Measurements from ENCODE around the gene GPX5. TPM values are rescaled to one million over a fixed set of nuclear protein-coding genes. Genes with fewer than 3 reads are reported as not detected.
A peak's percentile ranks its signal among the peaks of the same experiment; 100 is the strongest.

Gene GPX5
- total RNA-seq, 2 donors from 2014 or later, result not detected

DNA sequence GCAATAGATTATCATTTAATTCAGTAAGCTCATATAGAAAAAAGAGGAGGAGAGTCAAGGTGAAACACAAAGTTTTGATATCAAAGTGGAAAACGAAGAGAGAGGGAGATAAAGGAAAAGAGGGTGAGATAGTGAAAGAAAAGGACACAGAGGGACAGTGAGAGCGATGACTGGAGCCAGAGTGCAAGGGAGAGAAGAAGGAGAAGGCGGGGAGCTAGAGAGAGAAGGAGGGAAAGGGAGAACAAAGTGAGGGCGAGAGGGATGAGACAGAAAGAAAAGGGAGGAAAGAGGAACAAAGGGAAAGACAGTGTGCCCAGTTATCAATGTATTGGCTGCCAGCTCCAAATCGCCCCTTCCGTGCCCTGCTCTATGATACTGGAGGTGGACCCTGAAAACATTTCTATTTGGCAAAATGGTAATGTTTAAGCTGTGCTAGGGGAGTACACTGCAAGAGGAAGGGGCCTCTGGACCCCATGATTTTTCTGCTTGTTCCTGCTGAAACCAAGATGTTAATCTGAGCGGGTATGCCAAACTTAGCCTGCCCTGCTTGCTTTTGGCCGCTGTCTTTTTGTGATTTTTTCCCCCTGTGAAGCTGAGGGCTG, 27.8 kb downstream of the GPX5 start:
- no peak for ATAC-seq (replicated peaks in 1 of 2)
- no peaks in the 10 kb centered on the region for H3K36me3 Mint-ChIP-seq (ENCODE audit: insufficient read depth in 2 of 2)
- H3K27me3 Mint-ChIP-seq (ENCODE audit: low read depth), result peaks cover 53% of the 10 kb centered on the region
- DNase-seq, result no peak
- no peaks in the 10 kb centered on the region for H3K9me3 Mint-ChIP-seq
- H3K4me1 Mint-ChIP-seq (ENCODE audit: low read depth), result peaks cover 7% of the 10 kb centered on the region
- peak overlapping the region; percentile 1 to 57 for H3K4me3 Mint-ChIP-seq
- H3K27ac Mint-ChIP-seq, result no peak overlapping the region

DNA sequence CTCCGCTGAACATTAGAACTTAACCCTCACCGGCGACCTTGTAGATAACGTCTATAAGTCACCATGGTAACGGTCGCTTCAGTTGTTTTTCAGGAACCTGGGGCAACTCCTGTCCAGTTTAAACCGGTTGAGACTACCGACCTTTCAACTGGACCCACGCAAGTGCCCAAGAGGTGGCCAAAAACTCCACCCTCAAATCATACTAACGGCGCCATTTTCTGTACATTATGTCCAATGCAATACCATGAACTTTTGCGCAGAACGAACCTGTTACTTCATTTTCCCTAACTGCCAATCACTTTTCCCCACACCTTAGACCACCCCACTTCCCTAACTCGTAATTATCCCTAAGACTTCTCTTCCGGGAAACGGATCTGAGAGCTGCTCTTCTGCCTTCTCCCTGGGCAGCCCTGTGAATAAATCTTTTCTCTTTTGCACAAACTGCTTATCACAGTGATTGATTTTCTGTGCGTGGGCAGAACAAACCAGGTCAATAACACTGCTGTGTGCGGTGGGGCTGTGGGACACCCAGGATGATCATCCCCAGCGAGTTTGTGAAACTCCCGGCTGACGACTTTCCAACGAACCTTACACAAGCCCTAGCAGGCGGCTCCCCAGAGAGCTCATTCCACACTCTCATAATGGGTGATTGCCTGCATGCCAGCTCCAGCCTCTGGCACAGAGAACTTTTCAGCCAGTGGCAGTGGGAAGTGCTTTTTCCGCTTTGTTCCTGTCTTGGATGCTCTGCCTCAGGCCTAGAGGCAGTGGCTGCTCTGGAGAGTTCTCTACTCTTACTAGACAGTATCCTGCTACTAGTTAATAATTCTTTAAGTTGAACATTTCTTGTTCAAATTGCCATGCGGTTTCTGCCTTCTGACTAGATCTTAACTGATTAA, 28.6 kb downstream of the GPX5 start:
- ATAC-seq (replicated peaks in 1 of 2), result no peak
- H3K4me1 Mint-ChIP-seq (ENCODE audit: low read depth), result peaks cover 7% of the 10 kb centered on the region
- H3K27ac Mint-ChIP-seq, result no peak overlapping the region
- no peak for DNase-seq
- H3K4me3 Mint-ChIP-seq, result peak overlapping the region; percentile 1 to 57
- H3K27me3 Mint-ChIP-seq (ENCODE audit: low read depth), result peaks cover 55% of the 10 kb centered on the region
- H3K36me3 Mint-ChIP-seq (ENCODE audit: insufficient read depth in 2 of 2), result no peaks in the 10 kb centered on the region
- no peaks in the 10 kb centered on the region for H3K9me3 Mint-ChIP-seq

DNA sequence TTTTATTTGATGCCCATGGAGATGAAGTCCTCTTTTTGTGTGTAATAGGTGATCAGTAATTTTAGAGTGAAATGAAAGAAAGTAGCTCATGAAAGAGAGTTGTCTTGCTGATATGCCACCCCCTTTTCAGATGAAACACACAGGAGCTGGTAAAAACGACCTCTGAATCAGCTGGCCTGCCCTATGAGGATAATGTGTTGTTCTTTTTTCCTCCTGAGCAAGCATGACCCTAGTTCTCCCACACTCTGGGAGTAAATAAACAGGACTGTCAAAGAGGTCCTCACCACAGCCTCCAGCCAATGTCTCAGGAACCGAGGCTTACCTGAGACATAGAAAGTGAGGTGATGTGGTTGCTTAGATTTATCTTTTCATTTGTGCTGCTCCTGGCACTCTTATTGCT, 29.5 kb downstream of the GPX5 start:
- Mint-ChIP-seq H3K36me3 (ENCODE audit: insufficient read depth in 2 of 2) (no peaks in the 10 kb centered on the region), H3K4me1 (ENCODE audit: low read depth) (peaks cover 7% of the 10 kb centered on the region), H3K27me3 (ENCODE audit: low read depth) (peaks cover 59% of the 10 kb centered on the region)

DNA sequence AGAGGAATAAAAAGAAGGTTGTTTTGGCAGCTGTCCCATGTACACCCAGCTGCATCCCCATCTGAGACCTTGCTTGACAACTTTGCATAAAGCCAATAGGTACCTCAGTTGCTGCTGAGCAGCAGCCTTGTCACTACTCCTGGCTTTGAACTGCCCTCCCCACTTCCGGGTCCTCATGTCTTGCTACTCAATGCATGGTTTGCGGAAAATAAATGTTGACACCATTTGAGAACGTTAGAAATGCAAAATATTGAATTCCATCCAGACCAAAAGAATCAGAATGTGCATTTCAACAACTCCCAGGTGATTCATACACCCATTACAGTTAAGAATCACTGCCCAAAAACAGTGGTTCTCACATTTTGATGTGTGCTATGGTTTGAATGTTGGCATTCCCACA, 32.9 kb downstream of the GPX5 start:
- no peaks in the 10 kb centered on the region for H3K36me3 Mint-ChIP-seq (ENCODE audit: insufficient read depth in 2 of 2)
- DNase-seq, result no peak
- no peak overlapping the region for H3K27ac Mint-ChIP-seq
- peaks cover 7% of the 10 kb centered on the region for H3K4me1 Mint-ChIP-seq (ENCODE audit: low read depth)
- no peaks in the 10 kb centered on the region for H3K9me3 Mint-ChIP-seq
- H3K4me3 Mint-ChIP-seq, result no peak overlapping the region
- peaks cover 60% of the 10 kb centered on the region for H3K27me3 Mint-ChIP-seq (ENCODE audit: low read depth)
- no peak for ATAC-seq (replicated peaks in 1 of 2)

More for the DNA sequence above, 29.5 kb downstream of the GPX5 start:
- Mint-ChIP-seq H3K27ac (no peak overlapping the region), H3K9me3 (no peaks in the 10 kb centered on the region), H3K4me3 (no peak overlapping the region)
- DNase-seq (no peak), ATAC-seq (replicated peaks in 1 of 2) (no peak)

DNA sequence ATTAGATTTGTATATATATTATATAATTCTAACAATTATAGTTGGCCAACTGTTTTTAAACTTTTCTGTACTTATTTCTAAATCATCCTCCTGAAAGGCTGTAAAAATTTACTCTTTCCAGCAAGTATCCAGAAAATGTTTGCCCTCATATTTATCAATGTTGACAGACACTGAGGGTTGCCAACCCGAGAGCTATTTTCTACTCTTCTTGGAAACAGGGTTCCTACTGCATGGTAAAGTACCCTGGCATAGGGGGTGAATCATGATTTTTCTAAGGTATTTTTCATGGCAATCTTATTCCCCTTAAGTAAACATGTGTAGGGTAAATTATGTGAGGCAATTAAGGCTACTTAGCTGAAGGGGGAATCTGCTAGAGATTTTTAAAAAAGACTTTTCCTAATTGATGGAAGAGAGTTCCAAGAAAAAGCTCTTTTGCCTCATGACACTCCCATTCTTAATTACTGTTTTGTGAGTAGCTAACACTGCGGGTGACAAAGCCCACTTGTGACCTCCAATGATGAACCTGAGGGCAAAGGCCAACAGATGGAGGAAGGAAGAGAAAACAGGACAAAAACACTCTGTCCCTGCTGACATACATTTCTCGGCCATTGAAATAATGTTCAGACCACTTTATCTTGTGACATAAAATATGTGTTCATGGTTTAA, 37.9 kb downstream of the GPX5 start:
- Mint-ChIP-seq H3K4me3 (no peak overlapping the region), H3K36me3 (ENCODE audit: insufficient read depth in 2 of 2) (no peaks in the 10 kb centered on the region), H3K4me1 (ENCODE audit: low read depth) (no peaks in the 10 kb centered on the region), H3K27me3 (ENCODE audit: low read depth) (peaks cover 63% of the 10 kb centered on the region), H3K9me3 (no peaks in the 10 kb centered on the region), H3K27ac (no peak overlapping the region)
- DNase-seq (no peak), ATAC-seq (replicated peaks in 1 of 2) (no peak)

DNA sequence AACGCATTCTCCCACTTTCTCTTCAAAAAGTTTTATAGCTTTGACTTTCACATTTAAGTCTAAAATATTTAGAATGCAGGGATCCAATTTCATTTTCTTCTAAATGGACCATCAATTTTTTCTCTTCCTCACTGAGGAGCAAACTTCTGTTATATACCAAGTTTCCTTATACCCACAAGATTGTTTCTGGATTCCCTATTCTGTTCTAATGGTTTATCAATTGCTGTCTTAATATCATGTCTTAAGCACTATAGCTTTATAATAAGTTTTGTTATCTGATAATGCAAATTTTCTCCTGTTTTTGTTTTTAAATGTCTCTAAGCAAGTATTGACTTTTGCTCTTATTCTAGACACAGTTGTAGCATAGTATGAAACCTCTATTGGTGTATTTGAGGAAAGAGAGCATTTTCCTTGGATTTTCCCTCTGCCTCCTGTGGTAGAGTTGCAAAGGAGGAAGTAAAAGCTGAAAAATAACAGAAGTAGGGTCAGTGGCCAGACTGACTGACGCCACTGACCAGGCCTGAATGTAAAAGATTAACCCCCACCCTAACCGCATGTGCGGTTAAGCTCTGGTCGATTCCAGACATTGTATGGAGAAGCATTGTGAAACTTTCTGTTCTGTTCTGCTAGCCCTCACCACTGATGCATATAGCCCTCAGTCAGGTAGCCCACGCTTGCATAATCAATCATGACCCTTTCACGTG, 40.3 kb downstream of the GPX5 start:
- no peak for DNase-seq
- Mint-ChIP-seq H3K27me3 (ENCODE audit: low read depth) (peaks cover 60% of the 10 kb centered on the region), H3K36me3 (ENCODE audit: insufficient read depth in 2 of 2) (no peaks in the 10 kb centered on the region), H3K4me3 (no peak overlapping the region), H3K9me3 (no peaks in the 10 kb centered on the region), H3K4me1 (ENCODE audit: low read depth) (no peaks in the 10 kb centered on the region), H3K27ac (no peak overlapping the region)
- no peak for ATAC-seq (replicated peaks in 1 of 2)

DNA sequence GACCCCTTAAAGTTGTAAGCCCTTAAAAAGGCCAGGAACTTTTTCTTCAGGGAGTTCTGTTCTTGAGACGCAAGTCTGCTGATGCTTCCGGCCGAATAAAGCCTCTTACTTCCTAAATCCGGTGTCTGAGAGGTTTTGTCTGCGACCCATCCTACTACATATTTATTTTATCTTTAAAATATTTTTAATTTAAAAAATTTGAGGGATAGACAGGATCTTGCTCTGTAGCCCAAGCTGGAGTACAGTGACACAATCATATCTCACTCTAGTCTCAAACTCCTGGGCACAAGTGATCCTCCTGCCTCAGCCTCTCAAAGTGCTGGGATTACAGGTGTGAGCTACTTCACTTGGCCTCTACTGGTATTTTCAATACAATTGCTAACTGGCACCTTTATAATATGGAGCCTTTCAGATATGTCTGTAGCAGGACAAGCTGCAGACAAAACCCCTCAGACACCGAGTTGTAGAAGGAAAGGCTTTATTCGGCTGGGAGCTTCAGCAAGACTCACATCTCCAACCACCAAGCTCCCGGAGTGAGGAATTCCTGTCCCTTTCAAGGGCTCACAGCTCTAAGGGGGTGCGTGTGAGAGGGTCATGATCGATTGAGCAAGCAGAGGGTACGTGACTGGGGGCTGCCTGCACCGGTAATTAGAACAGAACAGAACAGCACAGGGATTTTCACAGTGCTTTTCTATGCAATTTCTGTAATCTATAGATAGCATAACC, 41.0 kb downstream of the GPX5 start:
- Mint-ChIP-seq H3K4me3 (no peak overlapping the region), H3K4me1 (ENCODE audit: low read depth) (no peaks in the 10 kb centered on the region), H3K27ac (no peak overlapping the region), H3K36me3 (ENCODE audit: insufficient read depth in 2 of 2) (no peaks in the 10 kb centered on the region), H3K9me3 (no peaks in the 10 kb centered on the region), H3K27me3 (ENCODE audit: low read depth) (peaks cover 59% of the 10 kb centered on the region)
- ATAC-seq (replicated peaks in 1 of 2) (no peak), DNase-seq (no peak)

DNA sequence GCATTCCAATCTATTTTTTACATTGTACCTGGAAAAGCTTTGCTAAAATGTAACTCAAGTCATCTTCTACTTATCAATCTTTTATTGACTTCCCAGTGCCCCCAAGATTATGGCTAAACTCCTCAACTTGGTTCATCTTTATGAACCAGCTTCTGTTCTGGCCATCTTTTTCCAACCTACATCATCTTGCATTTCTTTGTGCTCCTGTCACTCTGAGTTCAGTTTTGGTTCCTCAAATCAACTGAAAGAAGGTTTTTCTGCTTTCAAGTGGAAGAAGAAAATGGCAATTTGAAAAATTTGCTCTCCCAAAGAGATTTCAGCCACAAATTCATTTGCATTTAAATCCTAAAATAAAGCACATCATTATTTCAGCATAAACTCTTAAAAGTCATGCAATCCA, 41.8 kb downstream of the GPX5 start:
- Mint-ChIP-seq H3K4me1 (ENCODE audit: low read depth) (no peaks in the 10 kb centered on the region), H3K36me3 (ENCODE audit: insufficient read depth in 2 of 2) (no peaks in the 10 kb centered on the region), H3K9me3 (no peaks in the 10 kb centered on the region), H3K27ac (no peak overlapping the region), H3K27me3 (ENCODE audit: low read depth) (peaks cover 57% of the 10 kb centered on the region), H3K4me3 (no peak overlapping the region)
- no peak for ATAC-seq (replicated peaks in 1 of 2)
- no peak for DNase-seq

DNA sequence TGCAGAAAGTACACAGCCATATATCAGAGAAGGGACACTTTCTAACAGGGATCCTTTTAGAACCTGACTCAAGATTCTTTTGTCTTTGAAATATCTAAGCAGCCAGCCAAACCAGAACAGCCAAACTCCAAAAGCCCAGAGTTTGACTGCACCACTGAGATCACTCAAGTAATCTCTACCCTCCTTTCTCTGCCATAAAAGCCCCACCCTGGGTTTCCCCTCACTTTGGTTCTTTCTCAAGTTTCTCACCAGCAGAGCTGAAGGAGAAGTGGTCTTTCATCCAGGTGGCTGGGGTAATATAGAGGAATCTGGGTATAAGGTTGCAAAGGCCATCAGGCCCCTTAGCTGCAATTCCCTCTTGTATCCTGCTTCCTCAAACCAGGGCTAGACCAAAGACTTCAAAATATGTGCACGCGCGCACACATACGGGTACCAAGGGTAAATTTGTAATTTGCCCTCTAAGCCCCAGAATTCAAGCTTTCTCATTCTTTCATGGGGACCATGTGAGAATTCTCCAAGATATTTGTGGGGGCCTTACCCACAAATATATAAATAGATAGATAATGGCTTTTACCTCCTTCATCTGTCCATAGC, 42.9 kb downstream of the GPX5 start:
- Mint-ChIP-seq H3K27me3 (ENCODE audit: low read depth) (peaks cover 57% of the 10 kb centered on the region), H3K4me1 (ENCODE audit: low read depth) (no peaks in the 10 kb centered on the region), H3K9me3 (no peaks in the 10 kb centered on the region), H3K36me3 (ENCODE audit: insufficient read depth in 2 of 2) (no peaks in the 10 kb centered on the region), H3K27ac (no peak overlapping the region), H3K4me3 (no peak overlapping the region)
- no peak for DNase-seq
- no peak for ATAC-seq (replicated peaks in 1 of 2)

DNA sequence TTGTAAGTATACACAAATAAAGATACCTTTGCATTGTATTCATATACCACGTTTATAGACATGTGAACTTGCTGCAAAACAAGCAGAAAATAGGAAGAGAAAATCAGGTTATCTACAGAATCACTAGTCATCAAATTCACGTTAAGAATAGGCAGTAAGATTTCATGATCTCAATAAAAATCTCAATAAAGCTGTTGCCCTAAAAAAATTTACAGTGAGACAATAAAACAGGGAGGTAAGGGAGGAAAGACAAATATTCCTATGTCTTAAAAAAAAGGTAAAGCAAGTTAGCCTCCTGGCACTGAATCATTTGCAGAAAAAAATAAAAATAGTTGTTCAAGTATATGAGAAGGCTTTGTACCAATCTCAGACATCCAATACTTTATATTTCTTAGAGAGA, 44.1 kb downstream of the GPX5 start:
- Mint-ChIP-seq H3K9me3 (no peaks in the 10 kb centered on the region), H3K4me1 (ENCODE audit: low read depth) (no peaks in the 10 kb centered on the region), H3K27ac (no peak overlapping the region), H3K27me3 (ENCODE audit: low read depth) (peaks cover 55% of the 10 kb centered on the region), H3K4me3 (no peak overlapping the region), H3K36me3 (ENCODE audit: insufficient read depth in 2 of 2) (no peaks in the 10 kb centered on the region)
- DNase-seq (no peak), ATAC-seq (replicated peaks in 1 of 2) (no peak)

DNA sequence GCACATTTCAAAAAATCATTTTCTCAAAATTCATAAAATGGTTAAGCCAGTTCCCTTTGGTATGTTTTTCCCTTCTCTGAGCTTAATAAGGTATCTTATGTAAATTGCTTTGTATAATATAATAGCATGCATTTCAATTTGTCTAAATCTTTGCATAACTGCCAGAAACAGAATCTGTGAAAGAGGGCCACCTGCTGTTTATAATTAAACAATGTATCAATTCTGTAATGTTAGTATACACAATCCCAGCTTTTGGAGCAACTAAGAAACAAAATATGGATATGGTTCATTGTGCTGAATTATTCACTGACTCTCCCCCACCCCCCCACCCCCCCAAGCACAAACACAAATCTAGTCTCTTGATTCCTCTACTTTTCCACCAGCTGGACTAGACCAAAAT, 54.8 kb downstream of the GPX5 start:
- no peak overlapping the region for H3K27ac Mint-ChIP-seq
- H3K36me3 Mint-ChIP-seq (ENCODE audit: insufficient read depth in 2 of 2), result no peaks in the 10 kb centered on the region
- H3K4me3 Mint-ChIP-seq, result no peak overlapping the region
- peaks cover 16% of the 10 kb centered on the region for H3K27me3 Mint-ChIP-seq (ENCODE audit: low read depth)
- H3K9me3 Mint-ChIP-seq, result no peaks in the 10 kb centered on the region
- DNase-seq, result no peak
- H3K4me1 Mint-ChIP-seq (ENCODE audit: low read depth), result no peaks in the 10 kb centered on the region
- ATAC-seq (replicated peaks in 1 of 2), result no peak

DNA sequence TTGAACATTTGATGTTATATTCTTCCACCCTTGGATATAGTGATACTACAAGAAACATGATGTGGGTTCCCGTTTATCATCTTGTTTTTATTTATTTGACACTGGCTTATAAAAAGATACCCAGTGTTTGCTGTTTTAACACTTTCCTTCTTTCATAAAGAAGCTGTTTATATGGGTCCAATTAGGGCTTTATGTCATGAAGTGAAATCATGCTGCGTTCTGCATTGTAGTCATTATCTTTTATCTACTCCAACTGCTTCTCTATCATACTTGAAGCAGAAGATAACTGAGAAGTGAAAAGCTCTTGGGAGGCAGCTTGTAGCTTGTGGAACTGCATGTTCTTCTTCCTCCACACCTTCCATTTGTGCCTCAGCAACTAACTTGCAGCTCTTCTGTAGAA, 57.8 kb downstream of the GPX5 start:
- Mint-ChIP-seq H3K27ac (no peak overlapping the region), H3K4me3 (no peak overlapping the region), H3K27me3 (ENCODE audit: low read depth) (peaks cover 30% of the 10 kb centered on the region), H3K36me3 (ENCODE audit: insufficient read depth in 2 of 2) (peaks cover 1 to 2% of the 10 kb centered on the region in 2 donors), H3K9me3 (no peaks in the 10 kb centered on the region), H3K4me1 (ENCODE audit: low read depth) (peaks cover 21% of the 10 kb centered on the region)
- ATAC-seq (replicated peaks in 1 of 2) (no peak), DNase-seq (no peak)

Measured in activated T-cell treated with anti-CD3 and anti-CD28 coated beads, Interleukin-2, amount 50 U/mL, for 72 hours (primary cell).